GM19468 (cell line): ENCODE results near the gene WFDC1.

Experiments
- ATAC-seq: cut with Tn5 transposase; IDR thresholded peaks from one replicate; pipeline ENCODE4 v1.9.1; 2021; ENCODE audit warnings: mild to moderate bottlenecking, moderate library complexity, moderate number of reproducible peaks; ENCODE audit not compliant: unreplicated experiment; ENCODE audit errors: extremely low read depth

WFDC1 gene

DNA sequence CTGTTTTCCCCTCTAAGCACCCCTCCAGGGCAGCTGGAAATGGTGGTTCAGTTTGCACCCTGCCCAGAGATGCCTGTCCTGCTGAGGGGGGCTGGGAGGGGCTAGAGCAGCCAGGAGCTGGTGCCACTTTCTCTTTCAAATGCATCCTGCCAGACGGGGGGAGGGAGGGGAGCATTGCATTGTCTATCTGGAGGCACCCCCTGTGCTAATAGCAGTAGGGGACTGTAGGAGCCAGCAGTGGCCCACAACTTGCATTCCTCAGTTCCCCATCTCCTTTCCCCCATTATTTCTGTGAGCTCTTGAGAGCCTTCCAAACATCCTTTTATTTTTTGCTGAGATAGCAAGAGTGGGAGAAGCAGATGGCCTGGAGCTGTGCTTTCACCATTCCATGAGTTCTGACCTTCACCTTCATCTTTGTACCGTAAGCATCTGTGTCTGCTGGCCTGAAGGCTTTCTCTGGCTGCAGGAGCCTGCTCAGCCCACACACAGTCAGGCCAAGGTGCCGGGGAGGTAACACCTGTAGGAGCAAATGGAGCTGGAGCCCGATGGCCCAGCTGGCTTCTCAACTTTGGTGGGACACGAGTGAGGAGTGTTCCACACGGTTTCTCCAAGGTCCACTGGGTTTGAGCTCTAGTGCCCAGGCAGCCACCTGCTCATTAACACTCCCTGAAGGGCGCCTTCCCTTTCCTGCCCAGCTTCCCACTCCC lies 5.2 kb downstream of the WFDC1 start:
- ATAC-seq: no peak

DNA sequence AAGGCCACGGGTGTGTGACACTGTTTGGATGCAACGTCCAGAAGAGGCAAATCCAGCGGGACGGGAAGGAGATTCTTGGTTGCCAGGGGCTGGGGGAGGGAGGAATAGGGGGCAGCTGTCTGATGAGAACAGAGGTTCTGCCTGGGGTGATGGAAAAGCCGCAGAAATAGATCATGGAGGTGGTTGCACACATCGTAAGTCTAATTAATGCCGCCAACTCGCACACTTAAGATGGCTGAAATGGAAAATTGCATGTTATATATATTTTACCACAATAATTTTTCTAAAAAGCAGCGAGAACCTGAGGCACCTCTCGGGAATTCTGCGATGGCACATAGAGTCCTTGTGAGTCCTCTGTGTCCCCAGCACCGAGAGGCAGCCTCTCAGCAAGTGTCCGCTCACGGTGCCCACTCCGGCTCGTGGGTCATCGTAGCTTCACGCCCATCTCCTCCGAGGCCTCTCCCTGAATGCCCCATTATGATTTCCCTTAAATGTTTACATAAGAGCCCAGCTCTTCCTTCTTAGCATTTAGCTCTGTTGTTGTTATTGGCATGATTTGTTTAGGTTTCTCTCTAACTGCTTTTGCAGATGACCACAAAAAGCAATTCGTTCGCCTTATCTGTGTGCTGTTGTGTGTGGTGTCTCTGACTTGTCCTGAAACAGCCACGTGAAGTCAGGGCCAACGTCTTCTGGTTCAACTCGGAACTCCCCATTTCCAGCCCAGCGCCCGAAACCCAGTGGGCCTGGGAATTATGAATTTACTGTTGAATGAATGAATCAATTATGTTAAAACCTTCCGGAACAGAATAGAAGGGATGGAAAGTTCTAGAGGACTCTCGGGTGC lies 7.7 kb downstream of the WFDC1 start:
- no peak for ATAC-seq

GRCh38 chr16:84303023-84303422 lies 8.3 kb downstream of the WFDC1 start:
- ATAC-seq: no peak

DNA sequence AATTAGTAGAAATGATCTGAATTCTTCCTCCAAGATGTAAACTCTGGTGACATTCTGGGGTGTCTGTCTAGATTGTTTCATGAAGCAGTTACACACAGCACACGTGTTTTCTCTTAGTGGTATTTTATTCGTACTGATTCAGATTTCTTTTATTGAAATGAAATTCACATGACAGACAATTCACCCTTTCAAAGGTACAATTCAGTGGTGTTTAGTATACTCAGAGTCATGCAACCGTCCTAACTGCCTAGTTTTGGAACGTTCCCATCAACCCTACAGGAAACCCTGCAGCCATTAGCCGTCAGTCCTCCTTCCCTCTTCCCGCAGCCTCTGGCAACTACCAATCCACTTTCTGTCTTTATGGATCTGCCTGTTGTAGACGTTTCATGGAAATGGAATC lies 8.8 kb downstream of the WFDC1 start:
- no peak for ATAC-seq

GRCh38 chr16:84306564-84306963 lies 11.9 kb downstream of the WFDC1 start:
- no peak for ATAC-seq

DNA sequence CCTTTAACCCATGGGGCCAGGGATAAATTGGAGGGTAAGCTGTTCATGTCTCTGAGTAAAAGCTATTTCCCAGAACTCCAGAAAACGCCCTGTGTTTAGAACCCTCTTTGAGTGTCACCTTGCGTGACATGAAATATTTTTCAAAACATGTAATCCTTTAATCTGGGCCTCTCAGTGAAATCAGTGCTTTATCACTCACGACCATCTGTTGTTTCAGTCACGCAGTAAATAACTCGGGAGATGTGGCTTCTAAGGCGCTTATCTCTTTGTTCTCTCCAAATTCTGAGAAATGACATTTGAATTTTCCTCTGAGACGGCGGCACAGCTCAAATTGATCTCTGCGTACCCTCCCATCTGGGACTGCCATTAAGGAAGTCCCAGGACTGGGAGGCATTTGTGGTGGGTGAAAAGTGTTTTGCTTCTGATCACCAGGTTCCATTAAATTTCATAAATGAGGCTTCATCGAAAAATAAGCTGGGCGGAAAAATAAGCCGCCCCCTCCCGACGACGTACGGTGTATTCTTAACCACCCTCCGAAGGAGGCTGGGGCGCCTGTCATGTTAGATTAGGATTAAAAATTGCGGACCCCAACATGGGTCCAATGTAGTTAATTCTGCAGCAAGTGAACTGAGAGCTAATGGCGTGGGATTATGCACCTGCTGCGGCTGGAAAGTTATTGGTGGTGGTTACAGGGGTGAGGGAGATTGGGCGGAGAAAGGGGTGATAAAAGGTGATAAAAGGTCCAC lies 12.7 kb downstream of the WFDC1 start:
- ATAC-seq: no peak

DNA sequence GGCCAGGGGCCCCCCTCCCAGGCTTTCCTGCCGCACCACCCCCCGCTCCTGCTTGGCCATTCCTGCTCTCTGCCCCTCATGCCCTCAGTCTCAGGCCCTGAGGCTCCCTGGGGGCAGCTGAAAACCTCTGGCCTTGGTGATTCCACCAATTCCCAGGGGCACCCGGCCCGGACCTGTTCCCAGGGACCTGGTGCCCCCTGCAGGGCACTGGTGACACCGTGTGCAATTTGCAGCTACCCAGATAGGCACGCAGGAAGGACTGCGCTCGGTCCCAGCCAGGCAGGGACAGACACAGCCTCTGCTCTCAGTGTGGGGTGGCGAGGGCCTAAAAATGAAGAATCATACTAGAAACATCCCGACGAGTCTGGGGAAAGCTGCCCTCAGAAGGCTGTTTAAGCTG lies 13.4 kb downstream of the WFDC1 start:
- ATAC-seq: no peak

- ATAC-seq: no peak
Measured at GRCh38 chr16:84310642-84311041, 16.0 kb downstream of the WFDC1 start.

GRCh38 chr16:84312783-84313382 lies 18.2 kb downstream of the WFDC1 start:
- no peak for ATAC-seq

DNA sequence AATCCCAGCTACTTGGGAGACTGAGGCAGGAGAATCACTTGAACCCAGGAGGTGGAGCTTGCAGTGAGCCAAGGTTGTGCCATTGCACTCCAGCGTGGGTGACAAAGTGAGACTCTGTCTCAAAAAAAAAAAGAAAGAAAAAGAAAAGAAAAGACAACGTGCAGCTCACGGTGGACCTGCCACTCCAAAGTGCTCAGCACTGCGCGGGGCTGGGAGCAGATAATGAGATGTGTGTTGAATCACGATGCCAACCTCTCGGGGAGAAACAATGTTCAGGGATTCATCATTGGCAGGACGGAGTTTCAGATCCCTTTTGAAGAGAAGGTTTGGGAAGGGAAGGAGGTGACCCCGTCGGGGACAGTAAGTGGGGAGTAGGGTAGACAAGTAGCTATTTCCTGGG lies 19.2 kb downstream of the WFDC1 start:
- ATAC-seq: no peak

DNA sequence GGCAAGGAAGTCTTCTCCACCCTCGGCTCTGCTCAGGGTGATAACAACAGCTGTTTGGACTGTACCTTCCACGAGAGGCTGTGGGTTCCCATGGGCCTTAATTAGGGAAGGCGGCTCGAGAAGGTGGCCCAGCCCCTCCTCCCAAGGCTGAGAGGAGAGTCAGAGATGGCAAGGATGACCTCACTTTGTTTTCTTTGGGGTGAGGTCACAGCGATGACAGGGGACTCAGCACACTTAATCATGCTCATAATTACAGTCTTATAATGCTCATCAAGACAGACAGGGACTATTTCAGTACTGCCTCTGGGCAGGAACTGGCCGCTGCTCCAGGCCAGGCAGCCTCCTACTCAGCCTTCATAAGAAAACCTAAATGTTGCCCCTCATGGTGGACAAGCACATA lies 19.7 kb downstream of the WFDC1 start:
- ATAC-seq: no peak

DNA sequence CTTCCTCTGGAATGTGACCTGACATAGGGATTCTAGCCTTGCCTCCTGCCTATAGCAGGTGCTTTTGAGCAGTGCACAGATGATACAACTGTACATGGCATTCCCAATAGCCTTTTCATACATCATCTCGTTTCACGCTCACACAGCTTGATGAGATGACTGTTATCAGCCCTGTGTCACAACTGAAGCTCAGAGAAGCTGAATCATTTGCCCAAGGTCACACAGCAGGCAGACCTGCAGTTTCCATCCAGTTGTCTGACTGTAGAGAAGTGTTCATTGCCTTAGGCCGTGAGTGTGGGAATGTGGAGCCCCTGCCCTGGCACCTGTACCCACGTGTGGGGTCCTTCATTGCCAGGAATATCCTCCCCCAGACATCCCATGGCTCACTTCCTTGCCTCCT lies 20.1 kb downstream of the WFDC1 start:
- ATAC-seq: no peak

- no peak for ATAC-seq
Measured at GRCh38 chr16:84315422-84315821, 20.7 kb downstream of the WFDC1 start.

DNA sequence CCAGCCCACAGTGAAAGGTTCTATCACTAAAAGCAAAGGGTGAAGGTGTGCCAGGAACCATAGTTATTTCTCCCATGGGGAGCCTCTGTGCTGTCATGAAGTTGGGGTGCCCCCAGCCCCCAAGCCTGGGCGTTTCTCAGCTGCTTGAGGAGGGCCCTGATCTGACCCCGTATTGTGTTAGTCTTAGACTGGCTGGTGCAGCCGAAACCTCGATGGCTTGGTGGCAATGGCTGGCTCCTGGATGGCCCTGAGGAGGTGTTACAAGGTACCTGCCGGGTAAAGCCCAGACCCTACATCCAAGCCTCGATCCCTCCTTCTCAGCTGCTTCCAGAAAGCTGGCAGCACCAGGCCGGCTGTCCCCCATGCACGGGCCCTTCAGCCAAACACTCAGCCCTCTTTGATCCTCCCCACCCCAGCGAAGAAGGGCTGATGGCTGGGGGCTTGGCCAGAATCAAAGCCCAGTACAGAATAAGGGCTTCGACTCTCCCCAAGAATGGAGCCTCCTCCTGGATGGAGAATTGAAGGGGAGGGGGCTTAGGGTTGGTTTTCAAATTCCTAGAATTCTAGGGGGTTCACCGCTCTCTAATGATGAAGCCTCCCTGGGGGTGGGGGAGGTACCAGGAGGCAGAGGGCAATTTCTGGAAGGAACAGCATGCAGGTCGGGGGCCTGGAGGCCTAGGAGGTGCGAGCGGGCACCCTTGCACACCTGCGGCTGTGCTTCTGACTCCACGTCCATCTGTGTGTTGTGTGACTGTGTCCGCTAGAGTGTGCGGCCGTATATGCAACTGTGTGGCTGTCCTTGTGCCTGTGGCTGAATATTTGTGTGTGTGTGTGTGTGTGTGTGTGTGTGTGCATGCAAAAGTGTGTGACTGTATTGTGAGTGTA lies 23.7 kb downstream of the WFDC1 start:
- ATAC-seq: no peak

DNA sequence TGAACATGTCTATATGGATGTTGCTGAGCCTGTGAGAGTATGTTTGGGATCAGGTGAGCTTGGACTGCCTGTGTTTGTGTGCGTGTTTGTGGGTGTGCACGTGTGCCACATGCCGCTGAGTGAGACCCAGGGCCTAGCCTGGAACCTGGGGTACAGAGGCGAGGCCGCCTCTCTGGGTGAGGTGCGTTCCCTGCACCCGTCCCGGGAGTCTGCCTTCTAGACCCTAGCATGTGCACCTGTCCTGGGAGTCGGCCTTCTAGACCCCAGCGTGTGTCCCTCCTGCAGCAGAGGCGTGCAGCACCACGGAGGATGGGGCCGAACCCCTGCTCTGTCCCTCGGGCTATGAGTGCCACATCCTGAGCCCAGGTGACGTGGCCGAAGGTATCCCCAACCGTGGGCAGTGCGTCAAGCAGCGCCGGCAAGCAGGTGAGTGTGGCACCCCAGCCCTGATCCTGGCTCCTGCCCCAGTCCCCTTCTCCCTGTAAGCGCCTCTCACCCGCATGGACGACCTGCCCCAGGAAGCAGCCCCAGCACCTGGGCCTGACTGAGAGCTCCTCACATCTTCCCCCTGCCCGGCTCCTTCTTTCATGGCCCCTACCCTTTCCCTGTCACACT lies 24.6 kb downstream of the WFDC1 start:
- no peak for ATAC-seq

DNA sequence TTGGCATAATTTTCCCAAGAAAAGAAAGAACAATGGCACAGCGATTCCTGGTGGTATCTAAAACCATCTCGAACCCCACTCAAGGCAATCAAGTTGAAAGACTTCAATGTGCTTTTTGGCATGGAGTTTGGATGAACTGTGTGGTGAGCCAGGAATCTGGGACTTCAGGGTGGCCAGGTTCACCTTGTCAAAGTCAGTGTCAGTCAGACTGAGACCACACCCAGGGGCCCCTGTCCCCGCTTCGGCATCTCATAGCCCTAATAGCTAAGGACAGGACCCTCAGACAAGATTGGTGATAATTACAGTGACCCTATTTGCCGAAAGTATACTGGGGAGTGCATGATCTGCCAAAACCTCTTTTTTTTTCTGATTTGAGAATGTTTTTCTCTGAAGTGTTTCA lies 25.8 kb downstream of the WFDC1 start:
- ATAC-seq: no peak

GRCh38 chr16:84321932-84322331 lies 27.3 kb downstream of the WFDC1 start:
- ATAC-seq: no peak

GRCh38 chr16:84322749-84323148 lies 28.1 kb downstream of the WFDC1 start:
- ATAC-seq: no peak

- ATAC-seq: no peak
Measured at GRCh38 chr16:84323606-84324005, 28.9 kb downstream of the WFDC1 start.
